K562 (cell line): ENCODE measurements around the gene TARS2. TPM values are rescaled to one million over a fixed set of nuclear protein-coding genes. Genes with fewer than 3 reads are reported as not detected.

Source experiments
- DIDO1 ChIP-seq: fragments of 450-650 bp; IDR thresholded peaks from 2 replicates; pipeline ENCODE4 v1.6.1; 2016; ENCODE audit warnings: low read depth, missing biosample characterization, missing genetic modification characterization
- FOXK2 ChIP-seq, 2 experiments: fragments of 450-650 bp; IDR thresholded peaks in 1 of 2; conservative IDR thresholded peaks in 1 of 2; 2 replicates each; pipeline ENCODE4 v1.6.1; 2016; ENCODE audit warnings: low read depth in 2 of 2, mild to moderate bottlenecking in 1 of 2
- FOXM1 ChIP-seq, 2 experiments: fragments of 450-650 bp in 1 of 2; sonication (generic) in 1 of 2; formaldehyde crosslinking in 1 of 2; IDR thresholded peaks; 2 replicates each; pipeline versions ENCODE4 v1.6.1 to v1.9.0; 2017 to 2022; ENCODE audit warnings: low read depth in 2 of 2, mild to moderate bottlenecking in 2 of 2, missing genetic modification reagents in 1 of 2, moderate library complexity in 1 of 2
- GABPB2 ChIP-seq: fragments of 250-450 bp; sonication (Bioruptor Pico); conservative IDR thresholded peaks from 2 replicates; pipeline ENCODE4 v1.5.1; 2021; ENCODE audit warnings: mild to moderate bottlenecking
- GMEB1 ChIP-seq: fragments of 250-450 bp; sonication (Bioruptor Pico); IDR thresholded peaks from 2 replicates; pipeline ENCODE4 v1.4.0; 2020; ENCODE audit warnings: mild to moderate bottlenecking
- HDAC1 ChIP-seq, 2 experiments: fragments of 450-650 bp; IDR thresholded peaks; 2 replicates each; pipeline ENCODE4 v1.6.1; 2016 to 2017; ENCODE audit warnings: inconsistent platforms in 1 of 2, mild to moderate bottlenecking in 1 of 2, moderate library complexity in 1 of 2
- HMG20B ChIP-seq: fragments of 250-450 bp; sonication (Bioruptor Pico); IDR thresholded peaks from 2 replicates; pipeline ENCODE4 v1.5.0; 2021; ENCODE audit warnings: mild to moderate bottlenecking
- NR2C1 ChIP-seq, 2 experiments: fragments of 450-650 bp; IDR thresholded peaks; 2 replicates each; pipeline ENCODE4 v1.6.1; 2017; ENCODE audit warnings: mild to moderate bottlenecking in 2 of 2, antibody characterized with exemption in 1 of 2, inconsistent platforms in 1 of 2, missing compliant biosample characterization in 1 of 2, missing genetic modification characterization in 1 of 2
- PML ChIP-seq: IDR thresholded peaks from 2 replicates; pipeline ENCODE4 v1.6.1; 2012; ENCODE audit warnings: low read length, inconsistent platforms
- RBM39 ChIP-seq: fragments of 200-400 bp; formaldehyde crosslinking; optimal IDR thresholded peaks from 2 replicates; pipeline ENCODE3; 2018; ENCODE audit warnings: low read depth, low read length
- RNF219 ChIP-seq: fragments of 250-450 bp; sonication (Bioruptor Pico); IDR thresholded peaks from 2 replicates; pipeline ENCODE4 v1.5.0; 2022; ENCODE audit warnings: mild to moderate bottlenecking
- RREB1 ChIP-seq: fragments of 250-450 bp; sonication (Bioruptor Pico); IDR thresholded peaks from 2 replicates; pipeline ENCODE4 v1.4.0; 2020
- SUPT5H ChIP-seq: fragments of 450-650 bp; IDR thresholded peaks from 2 replicates; pipeline ENCODE4 v1.6.1; 2016
- TCF7 ChIP-seq: sonication (generic); IDR thresholded peaks from 2 replicates; pipeline ENCODE4 v1.6.1; 2016; ENCODE audit warnings: antibody characterized with exemption, borderline replicate concordance
- polyA plus RNA-seq, 8 experiments: library from polyadenylated mRNA; depleted of rRNA in 4 of 8; stranded (reverse) in 5 of 8; unstranded in 3 of 8; fragments of >200 nt; fragmentation: Nextera tagmentation in 2 of 8; fragmentation: Illumina TruSeq in 1 of 8; extraction: Ambion mirVana in 2 of 8; extraction: Trizol in 1 of 8; gene quantifications; 2 replicates each; pipeline versions ENCODE4 v1.2.1 to v1.2.3, GENCODE V29; 2011 to 2014; ENCODE audit warnings: inconsistent platforms in 1 of 8, missing spikeins in 1 of 8
- total RNA-seq, 7 experiments: library from RNA; depleted of rRNA in 6 of 7; stranded (reverse); fragments of >200 nt in 6 of 7; fragmentation: Illumina TruSeq in 2 of 7; extraction: Trizol in 2 of 7; gene quantifications; 2 replicates each; pipeline versions ENCODE4 v1.2.1 to v1.2.3, GENCODE V29; 2011 to 2021; ENCODE audit warnings: low replicate concordance in 1 of 7
- TF ChIP-seq, protein P1 (sequence below), 2 experiments: fragments of 450-650 bp in 1 of 2; sonication (generic) in 1 of 2; formaldehyde crosslinking in 1 of 2; IDR thresholded peaks in 1 of 2; conservative IDR thresholded peaks in 1 of 2; 2 replicates each; pipeline versions ENCODE4 v1.6.1 to v1.8.1; 2016 to 2023; ENCODE audit warnings: mild to moderate bottlenecking in 2 of 2, moderate library complexity in 2 of 2, inconsistent platforms in 1 of 2, missing genetic modification reagents in 1 of 2

TARS2 gene
- total and polyA plus RNA-seq, 9 of the 15 experiments (the other 6 are each of a cell fraction or from before 2014, with no cell fraction given) = 17.0 to 64.2 (median 39.4) TPM

GRCh38 chr1:150507912-150508864, 21.0 kb downstream of the TARS2 start, which contains the start of gene ECM1 (continued):
- TF ChIP-seq, protein P1, sequence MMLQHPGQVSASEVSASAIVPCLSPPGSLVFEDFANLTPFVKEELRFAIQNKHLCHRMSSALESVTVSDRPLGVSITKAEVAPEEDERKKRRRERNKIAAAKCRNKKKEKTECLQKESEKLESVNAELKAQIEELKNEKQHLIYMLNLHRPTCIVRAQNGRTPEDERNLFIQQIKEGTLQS (IDR thresholded peaks at IDR 0.05) = peak; percentile 91
- TF ChIP-seq, protein P1 (CRISPR knock-in tag; conservative IDR thresholded peaks at IDR 0.05) = no peak; the same call in 1 of the 2 replicates
- TF ChIP-seq RREB1 (no peak), DIDO1 (tag) (no peak), FOXM1 (IDR thresholded peaks at IDR 0.05; ENCODE audit: low read depth) (no peak), FOXM1 (CRISPR knock-in tag; IDR thresholded peaks at IDR 0.05; ENCODE audit: low read depth) (no peak), NR2C1 (IDR thresholded peaks at IDR 0.05) (no peak), NR2C1 (tag; IDR thresholded peaks at IDR 0.05) (0 out of 2 replicates have a peak, but pooled peaks have one; percentile 9), HDAC1 (IDR thresholded peaks at IDR 0.05) (no peak; a peak in 1 of 4 replicates), GMEB1 (CRISPR knock-in tag) (no peak), RNF219 (no peak), RBM39 (no peak), GABPB2 (CRISPR knock-in tag) (no peak), SUPT5H (peak; percentile 68), HMG20B (CRISPR knock-in tag) (no peak), PML (peak; percentile 46; the same call in 1 of the 2 replicates), FOXK2 (conservative IDR thresholded peaks at IDR 0.05 in 1 of 2, IDR thresholded peaks at IDR 0.05 in 1 of 2; ENCODE audit: low read depth in 2 of 2) (no peak), TCF7 (no peak)
